ENCODE results near the gene PLEK. TPM values are rescaled to one million over a fixed set of nuclear protein-coding genes. Genes with fewer than 3 reads are reported as not detected.
A peak's percentile ranks its signal among the peaks of the same experiment; 100 is the strongest.

The PLEK gene
- total RNA-seq, 1 donor from 2014 or later, result not detected

GRCh38 chr2:68367953-68368653, 3.0 kb downstream of the PLEK start:
- peaks cover 11% of the 10 kb centered on the region for H3K4me1 Mint-ChIP-seq (ENCODE audit: low read depth, unreplicated experiment)
- H3K27ac ChIP-seq (ENCODE audit: low read depth, low read length), result peak overlapping the region; percentile 14
- TF ChIP-seq CTCF (IDR thresholded peaks at IDR 0.05; ENCODE audit: insufficient read depth, low read depth, low read length) (no peak), EZH2 (IDR thresholded peaks at IDR 0.05; ENCODE audit: insufficient read depth, low read length) (no peak)
- H3K79me2 ChIP-seq (ENCODE audit: insufficient read depth, low read length), result no peaks in the 10 kb centered on the region
- H2AFZ ChIP-seq (ENCODE audit: low read depth, low read length), result peak overlapping the region; percentile 28
- H3K4me3 Mint-ChIP-seq (ENCODE audit: unreplicated experiment), result no peak overlapping the region
- FAIRE-seq (no peak), DNase-seq (ENCODE audit: low read depth) (no peak)
- H3K9me3 Mint-ChIP-seq (ENCODE audit: unreplicated experiment), result no peaks in the 10 kb centered on the region
- H3K27ac Mint-ChIP-seq (ENCODE audit: unreplicated experiment), result peak overlapping the region; percentile 2
- peak overlapping the region; percentile 71 for H3K4me2 ChIP-seq (ENCODE audit: low read length)
- H3K36me3 Mint-ChIP-seq (ENCODE audit: low read depth, unreplicated experiment), result no peaks in the 10 kb centered on the region
- peaks cover 11% of the 10 kb centered on the region for H3K4me1 ChIP-seq (ENCODE audit: insufficient read depth, low read length)
- no peaks in the 10 kb centered on the region for H3K27me3 Mint-ChIP-seq (ENCODE audit: low read depth, unreplicated experiment)
- H3K4me3 ChIP-seq (ENCODE audit: insufficient read depth, low read depth, low read length), result no peak overlapping the region
- no peaks in the 10 kb centered on the region for H3K36me3 ChIP-seq (ENCODE audit: insufficient read depth, low read length)
- no peaks in the 10 kb centered on the region for H3K9me3 ChIP-seq (ENCODE audit: insufficient read depth, low read depth, low read length)
- no peaks in the 10 kb centered on the region for H4K20me1 ChIP-seq (ENCODE audit: insufficient read depth, low read length)
- no peaks in the 10 kb centered on the region for H3K27me3 ChIP-seq (ENCODE audit: insufficient read depth, low read length)
- no peak overlapping the region for H3K9ac ChIP-seq (ENCODE audit: low read length)

DNA sequence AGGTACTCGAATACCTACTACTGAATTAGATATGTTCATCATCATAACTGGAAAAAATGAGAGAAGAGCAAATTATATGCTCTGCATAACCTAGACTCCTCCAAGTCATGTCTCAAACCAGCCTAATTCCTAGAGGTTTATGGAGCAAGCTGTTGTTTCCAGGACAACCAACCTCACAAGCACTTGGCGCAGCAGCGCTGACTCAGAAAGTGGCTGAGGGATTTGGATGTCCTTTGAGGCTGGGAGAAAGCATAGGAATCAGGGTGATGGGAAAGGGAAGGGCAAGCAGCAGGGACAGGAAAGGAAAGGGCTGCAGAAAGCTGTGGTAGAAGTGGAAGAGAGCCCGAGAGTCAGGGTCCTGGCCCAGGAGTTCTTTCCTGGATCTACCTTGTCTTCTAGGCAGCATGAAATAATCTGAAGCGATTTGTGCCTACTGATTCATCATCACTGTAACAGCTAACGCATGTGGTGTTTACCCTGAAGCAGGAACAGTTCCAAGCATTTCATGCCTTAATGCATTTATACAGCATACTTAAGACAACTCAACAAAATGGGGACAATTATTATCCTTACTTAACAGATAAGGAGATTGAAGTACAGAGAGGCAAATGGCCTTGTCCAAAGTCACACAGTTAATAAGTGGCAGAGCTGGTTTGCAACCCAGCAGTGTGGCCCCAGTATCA, 3.7 kb downstream of the PLEK start:
- Histone ChIP-seq H3K9ac (ENCODE audit: low read length) (no peak overlapping the region), H2AFZ (ENCODE audit: low read depth, low read length) (peak overlapping the region; percentile 53), H3K4me2 (ENCODE audit: low read length) (peak overlapping the region; percentile 71), H3K4me3 (ENCODE audit: insufficient read depth, low read depth, low read length) (no peak overlapping the region), H3K9me3 (ENCODE audit: insufficient read depth, low read depth, low read length) (no peaks in the 10 kb centered on the region), H3K79me2 (ENCODE audit: insufficient read depth, low read length) (no peaks in the 10 kb centered on the region), H3K36me3 (ENCODE audit: insufficient read depth, low read length) (no peaks in the 10 kb centered on the region), H4K20me1 (ENCODE audit: insufficient read depth, low read length) (no peaks in the 10 kb centered on the region), H3K27ac (ENCODE audit: low read depth, low read length) (peak overlapping the region; percentile 14), H3K27me3 (ENCODE audit: insufficient read depth, low read length) (no peaks in the 10 kb centered on the region), H3K4me1 (ENCODE audit: insufficient read depth, low read length) (peaks cover 11% of the 10 kb centered on the region)
- FAIRE-seq, result peak; percentile 87
- Mint-ChIP-seq H3K4me1 (ENCODE audit: low read depth, unreplicated experiment) (peaks cover 11% of the 10 kb centered on the region), H3K36me3 (ENCODE audit: low read depth, unreplicated experiment) (no peaks in the 10 kb centered on the region), H3K9me3 (ENCODE audit: unreplicated experiment) (no peaks in the 10 kb centered on the region), H3K27ac (ENCODE audit: unreplicated experiment) (peak overlapping the region; percentile 2), H3K27me3 (ENCODE audit: low read depth, unreplicated experiment) (no peaks in the 10 kb centered on the region), H3K4me3 (ENCODE audit: unreplicated experiment) (no peak overlapping the region)
- DNase-seq (ENCODE audit: low read depth), result peak; percentile 85
- no peak for TF ChIP-seq EZH2 (IDR thresholded peaks at IDR 0.05; ENCODE audit: insufficient read depth, low read length)
- no peak for TF ChIP-seq CTCF (IDR thresholded peaks at IDR 0.05; ENCODE audit: insufficient read depth, low read depth, low read length)

DNA sequence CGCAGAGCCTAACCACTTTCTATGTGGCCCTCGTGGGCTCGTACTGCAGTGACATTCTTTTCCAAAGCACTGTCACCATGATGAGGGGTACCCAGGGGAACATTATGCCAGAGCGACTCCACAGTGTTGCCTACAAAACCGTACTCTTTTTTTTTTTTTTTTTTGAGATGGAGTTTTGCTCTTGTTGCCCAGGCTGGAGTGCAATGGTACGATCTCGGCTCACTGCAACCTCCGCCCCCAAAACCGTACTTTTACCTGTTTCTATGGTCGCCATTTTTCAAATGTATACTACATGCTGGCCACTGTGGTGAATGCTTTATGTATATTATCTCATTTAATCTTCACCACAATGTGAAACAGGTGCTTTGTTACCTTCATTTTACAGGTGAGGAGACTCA, 4.3 kb downstream of the PLEK start:
- no peak for TF ChIP-seq CTCF (IDR thresholded peaks at IDR 0.05; ENCODE audit: insufficient read depth, low read depth, low read length)
- TF ChIP-seq EZH2 (IDR thresholded peaks at IDR 0.05; ENCODE audit: insufficient read depth, low read length), result no peak
- Mint-ChIP-seq H3K4me3 (ENCODE audit: unreplicated experiment) (no peak overlapping the region), H3K36me3 (ENCODE audit: low read depth, unreplicated experiment) (no peaks in the 10 kb centered on the region), H3K27me3 (ENCODE audit: low read depth, unreplicated experiment) (no peaks in the 10 kb centered on the region), H3K27ac (ENCODE audit: unreplicated experiment) (no peak overlapping the region), H3K9me3 (ENCODE audit: unreplicated experiment) (no peaks in the 10 kb centered on the region), H3K4me1 (ENCODE audit: low read depth, unreplicated experiment) (peaks cover 11% of the 10 kb centered on the region)
- Histone ChIP-seq H3K27me3 (ENCODE audit: insufficient read depth, low read length) (no peaks in the 10 kb centered on the region), H3K4me2 (ENCODE audit: low read length) (peak overlapping the region; percentile 71), H3K4me3 (ENCODE audit: insufficient read depth, low read depth, low read length) (no peak overlapping the region), H4K20me1 (ENCODE audit: insufficient read depth, low read length) (no peaks in the 10 kb centered on the region), H3K9me3 (ENCODE audit: insufficient read depth, low read depth, low read length) (no peaks in the 10 kb centered on the region), H3K27ac (ENCODE audit: low read depth, low read length) (no peak overlapping the region), H3K36me3 (ENCODE audit: insufficient read depth, low read length) (no peaks in the 10 kb centered on the region), H3K9ac (ENCODE audit: low read length) (no peak overlapping the region), H2AFZ (ENCODE audit: low read depth, low read length) (peak overlapping the region; percentile 53), H3K4me1 (ENCODE audit: insufficient read depth, low read length) (peaks cover 11% of the 10 kb centered on the region), H3K79me2 (ENCODE audit: insufficient read depth, low read length) (no peaks in the 10 kb centered on the region)
- no peak for FAIRE-seq
- DNase-seq (ENCODE audit: low read depth), result no peak
